ENCODE data around the gene CHRD. TPM values are rescaled to one million over a fixed set of nuclear protein-coding genes. Genes with fewer than 3 reads are reported as not detected.

The CHRD gene
- total RNA-seq, 1 experiment from 2014 or later, result not detected

DNA sequence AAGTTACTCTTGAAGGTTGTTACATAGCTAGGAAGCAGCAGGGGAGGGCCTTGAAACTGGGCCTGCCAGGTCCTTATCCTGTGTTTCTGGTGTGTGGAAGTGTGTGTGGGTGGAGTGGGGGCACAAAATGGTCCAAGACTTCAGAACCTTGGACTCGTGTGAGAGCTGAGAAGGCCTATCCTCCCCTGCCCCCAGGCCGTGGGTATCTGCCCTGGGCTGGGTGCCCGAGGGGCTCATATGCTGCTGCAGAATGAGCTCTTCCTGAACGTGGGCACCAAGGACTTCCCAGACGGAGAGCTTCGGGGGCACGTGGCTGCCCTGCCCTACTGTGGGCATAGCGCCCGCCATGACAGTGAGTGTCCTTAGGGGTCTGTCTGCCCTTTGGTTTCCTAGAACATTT lies 4.5 kb downstream of the CHRD start:
- H3K79me2 ChIP-seq (ENCODE audit: low read length), result no peaks in the 10 kb centered on the region
- no peaks in the 10 kb centered on the region for H4K20me1 ChIP-seq (ENCODE audit: low read length)
- H3K27ac ChIP-seq (ENCODE audit: low read length), result no peak overlapping the region
- H3K4me1 ChIP-seq (ENCODE audit: insufficient read depth, low read length), result no peaks in the 10 kb centered on the region
- ChIA-PET CTCF (no interaction called here), POLR2A (ENCODE audit: unreplicated experiment) (no interaction called here)
- H3K9me3 ChIP-seq (ENCODE audit: low read length), result no peaks in the 10 kb centered on the region
- intact Hi-C loops (cut with micrococcal nuclease), result no loop called here
- no peak for ATAC-seq
- H3K9ac ChIP-seq (ENCODE audit: low read length), result no peak overlapping the region
- no peak overlapping the region for H3K4me3 ChIP-seq (ENCODE audit: low read length)
- no peaks in the 10 kb centered on the region for H3K36me3 ChIP-seq (ENCODE audit: low read depth, low read length)
- H3K4me2 ChIP-seq (ENCODE audit: low read length), result no peak overlapping the region
- H3K9me2 ChIP-seq (replicated peaks; ENCODE audit: low read length), result no peaks in the 10 kb centered on the region
- TF ChIP-seq EZH2phosphoT487 (IDR thresholded peaks at IDR 0.05; ENCODE audit: borderline replicate concordance, low read length) (no peak), EZH2 (IDR thresholded peaks at IDR 0.05; ENCODE audit: low read length, unreplicated experiment) (no peak)
- TF ChIP-seq, protein P1, sequence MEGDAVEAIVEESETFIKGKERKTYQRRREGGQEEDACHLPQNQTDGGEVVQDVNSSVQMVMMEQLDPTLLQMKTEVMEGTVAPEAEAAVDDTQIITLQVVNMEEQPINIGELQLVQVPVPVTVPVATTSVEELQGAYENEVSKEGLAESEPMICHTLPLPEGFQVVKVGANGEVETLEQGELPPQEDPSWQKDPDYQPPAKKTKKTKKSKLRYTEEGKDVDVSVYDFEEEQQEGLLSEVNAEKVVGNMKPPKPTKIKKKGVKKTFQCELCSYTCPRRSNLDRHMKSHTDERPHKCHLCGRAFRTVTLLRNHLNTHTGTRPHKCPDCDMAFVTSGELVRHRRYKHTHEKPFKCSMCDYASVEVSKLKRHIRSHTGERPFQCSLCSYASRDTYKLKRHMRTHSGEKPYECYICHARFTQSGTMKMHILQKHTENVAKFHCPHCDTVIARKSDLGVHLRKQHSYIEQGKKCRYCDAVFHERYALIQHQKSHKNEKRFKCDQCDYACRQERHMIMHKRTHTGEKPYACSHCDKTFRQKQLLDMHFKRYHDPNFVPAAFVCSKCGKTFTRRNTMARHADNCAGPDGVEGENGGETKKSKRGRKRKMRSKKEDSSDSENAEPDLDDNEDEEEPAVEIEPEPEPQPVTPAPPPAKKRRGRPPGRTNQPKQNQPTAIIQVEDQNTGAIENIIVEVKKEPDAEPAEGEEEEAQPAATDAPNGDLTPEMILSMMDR (conservative IDR thresholded peaks at IDR 0.05; ENCODE audit: low read depth, low read length), result no peak
- DNase-seq, result no peak
- no peak overlapping the region for H2AFZ ChIP-seq (ENCODE audit: low read length)
- H3K27me3 ChIP-seq (ENCODE audit: low read length), result peaks cover 29% of the 10 kb centered on the region
- no peaks in the 10 kb centered on the region for H3F3A ChIP-seq (ENCODE audit: low read length, unreplicated experiment)
- BruUV-seq (replicated peaks), result no TSS peak

DNA sequence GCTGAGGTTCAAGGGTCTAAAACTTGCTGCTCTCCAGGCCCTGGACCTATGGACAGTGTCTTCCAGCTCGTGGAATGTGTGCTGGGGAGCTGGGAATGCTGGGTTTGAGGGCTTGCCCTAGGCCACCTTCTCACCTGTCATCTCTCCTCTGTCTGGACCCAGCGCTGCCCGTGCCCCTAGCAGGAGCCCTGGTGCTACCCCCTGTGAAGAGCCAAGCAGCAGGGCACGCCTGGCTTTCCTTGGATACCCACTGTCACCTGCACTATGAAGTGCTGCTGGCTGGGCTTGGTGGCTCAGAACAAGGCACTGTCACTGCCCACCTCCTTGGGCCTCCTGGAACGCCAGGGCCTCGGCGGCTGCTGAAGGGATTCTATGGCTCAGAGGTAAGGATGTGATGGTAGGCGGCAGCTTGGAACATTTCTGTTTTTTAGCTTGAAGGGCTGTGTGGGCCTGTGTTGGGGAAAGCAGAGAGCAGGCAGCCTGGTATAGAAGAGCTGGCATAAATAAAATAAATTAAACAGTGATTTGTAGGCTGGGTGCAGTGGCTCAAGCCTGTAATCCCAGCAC lies 5.1 kb downstream of the CHRD start:
- no peak overlapping the region for H3K4me3 ChIP-seq (ENCODE audit: low read length)
- ATAC-seq, result no peak

More for the DNA sequence above, 5.1 kb downstream of the CHRD start:
- POLR2A ChIA-PET (ENCODE audit: unreplicated experiment), result no interaction called here
- no peaks in the 10 kb centered on the region for H3K9me3 ChIP-seq (ENCODE audit: low read length)
- no peaks in the 10 kb centered on the region for H3F3A ChIP-seq (ENCODE audit: low read length, unreplicated experiment)
- CTCF ChIA-PET, result interaction anchor here (0.6 kb wide), 1 partner anchor 13 kb away, joined by 11 read pairs; no protein-coding TSS in a partner anchor
- H3K4me1 ChIP-seq (ENCODE audit: insufficient read depth, low read length), result no peaks in the 10 kb centered on the region
- no peak overlapping the region for H3K27ac ChIP-seq (ENCODE audit: low read length)
- intact Hi-C loops (cut with micrococcal nuclease), result no loop called here
- H3K9me2 ChIP-seq (replicated peaks; ENCODE audit: low read length), result no peaks in the 10 kb centered on the region
- H4K20me1 ChIP-seq (ENCODE audit: low read length), result no peaks in the 10 kb centered on the region
- H3K79me2 ChIP-seq (ENCODE audit: low read length), result no peaks in the 10 kb centered on the region
- no peak overlapping the region for H2AFZ ChIP-seq (ENCODE audit: low read length)
- no TSS peak for BruUV-seq (replicated peaks)
- no peak overlapping the region for H3K9ac ChIP-seq (ENCODE audit: low read length)
- no peaks in the 10 kb centered on the region for H3K36me3 ChIP-seq (ENCODE audit: low read depth, low read length)
- H3K4me2 ChIP-seq (ENCODE audit: low read length), result no peak overlapping the region
- no peak for TF ChIP-seq EZH2phosphoT487 (IDR thresholded peaks at IDR 0.05; ENCODE audit: borderline replicate concordance, low read length)
- TF ChIP-seq EZH2 (IDR thresholded peaks at IDR 0.05; ENCODE audit: low read length, unreplicated experiment), result no peak
- TF ChIP-seq, protein P1 (conservative IDR thresholded peaks at IDR 0.05; ENCODE audit: low read depth, low read length), result no peak
- peaks cover 28% of the 10 kb centered on the region for H3K27me3 ChIP-seq (ENCODE audit: low read length)
- no peak for DNase-seq
